ENCODE results near the gene GADL1.

DNA sequence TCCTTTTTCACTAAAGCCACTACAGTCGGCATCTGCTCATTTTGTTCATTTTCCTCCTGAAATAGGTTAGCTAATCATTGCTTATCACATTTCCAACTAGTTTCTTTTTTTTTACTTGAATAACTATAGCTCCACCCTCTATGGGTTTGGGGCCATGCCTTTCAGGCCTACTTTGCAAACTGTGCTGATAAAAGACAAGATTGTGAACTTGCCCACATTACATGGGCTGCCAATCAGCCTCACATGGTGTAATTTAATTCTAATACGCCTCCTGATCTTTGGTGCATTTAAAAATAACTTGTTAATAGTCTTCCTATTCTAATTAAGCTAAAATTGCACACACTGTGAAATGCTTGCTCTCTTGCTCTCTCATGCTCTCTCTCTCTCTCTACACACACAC lies 197.6 kb downstream of the GADL1 start:
- TF ChIP-seq OSR2 (tag by site-specific recombination; IDR thresholded peaks at IDR 0.05) (no peak), MYNN (tag by site-specific recombination; IDR thresholded peaks at IDR 0.05; ENCODE audit: borderline replicate concordance) (no peak), ZNF274 (IDR thresholded peaks at IDR 0.05; ENCODE audit: low read length) (no peak), ZNF274 (tag by site-specific recombination; IDR thresholded peaks at IDR 0.05; ENCODE audit: borderline replicate concordance) (no peak), ZNF10 (tag by site-specific recombination; IDR thresholded peaks at IDR 0.05) (no peak), ZNF549 (tag by site-specific recombination; IDR thresholded peaks at IDR 0.05) (no peak)
